ENCODE measurements around the gene DPCD. TPM values are rescaled to one million over a fixed set of nuclear protein-coding genes. Genes with fewer than 3 reads are reported as not detected.

Gene DPCD
- total RNA-seq, 3 donors from 2014 or later: 17.0 to 25.9 (median 24.7) TPM

- intact Hi-C loops (cut with DNase I; ENCODE audit: low total_unique reads): no loop called here
- TF ChIP-seq POLR2A (IDR thresholded peaks at IDR 0.05) (no peak), POLR2AphosphoS5 (IDR thresholded peaks at IDR 0.05) (no peak)
- TF ChIP-seq, protein P1, sequence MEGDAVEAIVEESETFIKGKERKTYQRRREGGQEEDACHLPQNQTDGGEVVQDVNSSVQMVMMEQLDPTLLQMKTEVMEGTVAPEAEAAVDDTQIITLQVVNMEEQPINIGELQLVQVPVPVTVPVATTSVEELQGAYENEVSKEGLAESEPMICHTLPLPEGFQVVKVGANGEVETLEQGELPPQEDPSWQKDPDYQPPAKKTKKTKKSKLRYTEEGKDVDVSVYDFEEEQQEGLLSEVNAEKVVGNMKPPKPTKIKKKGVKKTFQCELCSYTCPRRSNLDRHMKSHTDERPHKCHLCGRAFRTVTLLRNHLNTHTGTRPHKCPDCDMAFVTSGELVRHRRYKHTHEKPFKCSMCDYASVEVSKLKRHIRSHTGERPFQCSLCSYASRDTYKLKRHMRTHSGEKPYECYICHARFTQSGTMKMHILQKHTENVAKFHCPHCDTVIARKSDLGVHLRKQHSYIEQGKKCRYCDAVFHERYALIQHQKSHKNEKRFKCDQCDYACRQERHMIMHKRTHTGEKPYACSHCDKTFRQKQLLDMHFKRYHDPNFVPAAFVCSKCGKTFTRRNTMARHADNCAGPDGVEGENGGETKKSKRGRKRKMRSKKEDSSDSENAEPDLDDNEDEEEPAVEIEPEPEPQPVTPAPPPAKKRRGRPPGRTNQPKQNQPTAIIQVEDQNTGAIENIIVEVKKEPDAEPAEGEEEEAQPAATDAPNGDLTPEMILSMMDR (IDR thresholded peaks at IDR 0.05): no peak
- H3K36me3 ChIP-seq: no peaks in the 10 kb centered on the region
- no peak for DNase-seq (ENCODE audit: low spot score in 2 of 2)
- H3K4me1 ChIP-seq: no peaks in the 10 kb centered on the region
- H3K27ac ChIP-seq: no peak overlapping the region
- H3K4me3 ChIP-seq: no peak overlapping the region
- H3K27me3 ChIP-seq: no peaks in the 10 kb centered on the region
- H3K9me3 ChIP-seq: no peaks in the 10 kb centered on the region
These were observed 30.8 kb downstream of the DPCD start for GRCh38 chr10:101618871-101619270.

- TF ChIP-seq, protein P1 (IDR thresholded peaks at IDR 0.05): no peak
- TF ChIP-seq POLR2A (IDR thresholded peaks at IDR 0.05) (no peak), POLR2AphosphoS5 (IDR thresholded peaks at IDR 0.05) (no peak)
- Histone ChIP-seq H3K27me3 (no peaks in the 10 kb centered on the region), H3K4me1 (no peaks in the 10 kb centered on the region), H3K36me3 (no peaks in the 10 kb centered on the region), H3K27ac (no peak overlapping the region), H3K9me3 (no peaks in the 10 kb centered on the region), H3K4me3 (no peak overlapping the region)
- DNase-seq (ENCODE audit: low spot score in 2 of 2): no peak
- intact Hi-C loops (cut with DNase I; ENCODE audit: low total_unique reads): no loop called here
These were observed 31.9 kb downstream of the DPCD start for GRCh38 chr10:101619983-101620382.

DNA sequence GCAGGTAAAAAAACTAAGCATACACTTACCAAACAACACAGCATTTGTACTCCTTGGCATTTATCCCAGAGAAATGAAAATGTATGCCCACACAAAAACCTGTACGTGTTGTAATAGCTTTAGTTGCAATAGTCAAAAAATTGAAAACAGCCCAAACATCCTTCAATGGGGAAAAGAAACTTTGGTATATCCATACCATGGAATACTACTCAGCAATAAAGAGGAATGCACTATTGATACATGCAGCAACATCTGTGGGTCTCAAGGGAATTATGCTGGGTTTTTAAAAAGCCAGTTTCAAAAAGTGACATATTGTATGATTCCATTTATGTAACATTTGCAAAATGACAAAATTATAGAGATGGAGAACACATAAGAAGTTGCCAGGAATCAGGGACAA is 35.4 kb downstream of the DPCD start:
- Histone ChIP-seq H3K4me3 (no peak overlapping the region), H3K27ac (no peak overlapping the region), H3K36me3 (no peaks in the 10 kb centered on the region), H3K9me3 (no peaks in the 10 kb centered on the region), H3K27me3 (no peaks in the 10 kb centered on the region), H3K4me1 (no peaks in the 10 kb centered on the region)
- TF ChIP-seq POLR2AphosphoS5 (IDR thresholded peaks at IDR 0.05) (no peak), POLR2A (IDR thresholded peaks at IDR 0.05) (no peak)
- TF ChIP-seq, protein P1 (IDR thresholded peaks at IDR 0.05): no peak
- no peak for DNase-seq (ENCODE audit: low spot score in 2 of 2)
- intact Hi-C loops (cut with DNase I; ENCODE audit: low total_unique reads): no loop called here

GRCh38 chr10:101624526-101625102 is 36.5 kb downstream of the DPCD start:
- Histone ChIP-seq H3K4me1 (no peaks in the 10 kb centered on the region), H3K36me3 (no peaks in the 10 kb centered on the region), H3K27ac (no peak overlapping the region), H3K27me3 (no peaks in the 10 kb centered on the region), H3K4me3 (no peak overlapping the region), H3K9me3 (no peaks in the 10 kb centered on the region)
- TF ChIP-seq POLR2A (IDR thresholded peaks at IDR 0.05) (no peak), POLR2AphosphoS5 (IDR thresholded peaks at IDR 0.05) (no peak)
- TF ChIP-seq, protein P1 (IDR thresholded peaks at IDR 0.05): no peak
- intact Hi-C loops (cut with DNase I; ENCODE audit: low total_unique reads): no loop called here
- DNase-seq (ENCODE audit: low spot score in 2 of 2): no peak

DNA sequence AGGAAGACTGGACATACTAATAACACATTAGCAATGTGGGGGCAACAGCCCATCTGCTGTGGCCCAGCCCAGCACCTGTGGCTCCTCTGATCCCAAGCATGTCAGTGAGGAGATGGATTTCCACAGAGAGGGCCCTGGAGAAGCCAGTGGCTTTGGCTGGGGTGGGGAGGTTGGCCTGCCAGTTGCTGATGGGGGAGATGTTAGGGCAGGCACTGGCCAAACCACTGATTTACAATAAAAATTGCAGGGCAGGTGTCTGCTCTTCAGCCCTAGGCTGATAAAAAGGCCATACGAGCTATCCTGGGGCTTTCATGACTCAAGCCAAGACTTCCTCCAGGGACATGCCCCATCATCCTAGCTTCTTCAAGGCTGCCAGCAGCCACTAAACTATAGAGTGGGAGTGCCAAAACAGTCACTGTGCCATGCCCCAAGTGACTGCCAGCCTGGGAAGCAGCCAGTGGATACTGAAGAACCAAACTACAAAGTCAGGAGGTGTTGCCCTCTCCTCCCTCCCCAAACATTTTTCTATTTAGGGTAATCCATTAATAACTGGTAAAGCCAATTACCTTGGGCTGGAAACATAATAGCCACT is 37.8 kb downstream of the DPCD start:
- intact Hi-C loops (cut with DNase I; ENCODE audit: low total_unique reads): no loop called here
- Histone ChIP-seq H3K27ac (no peak overlapping the region), H3K27me3 (no peaks in the 10 kb centered on the region), H3K9me3 (no peaks in the 10 kb centered on the region), H3K4me1 (no peaks in the 10 kb centered on the region), H3K4me3 (no peak overlapping the region), H3K36me3 (no peaks in the 10 kb centered on the region)
- no peak for DNase-seq (ENCODE audit: low spot score in 2 of 2)
- TF ChIP-seq, protein P1 (IDR thresholded peaks at IDR 0.05): no peak
- TF ChIP-seq POLR2A (IDR thresholded peaks at IDR 0.05) (no peak), POLR2AphosphoS5 (IDR thresholded peaks at IDR 0.05) (no peak)

All from breast epithelium (tissue), 4 donors.